8988T (cell line): Measurements from ENCODE around the gene PLSCR3.

Source experiments
- DNase-seq: peaks from one replicate; pipeline ENCODE4 v3.0.0; 2011

The PLSCR3 gene

DNA sequence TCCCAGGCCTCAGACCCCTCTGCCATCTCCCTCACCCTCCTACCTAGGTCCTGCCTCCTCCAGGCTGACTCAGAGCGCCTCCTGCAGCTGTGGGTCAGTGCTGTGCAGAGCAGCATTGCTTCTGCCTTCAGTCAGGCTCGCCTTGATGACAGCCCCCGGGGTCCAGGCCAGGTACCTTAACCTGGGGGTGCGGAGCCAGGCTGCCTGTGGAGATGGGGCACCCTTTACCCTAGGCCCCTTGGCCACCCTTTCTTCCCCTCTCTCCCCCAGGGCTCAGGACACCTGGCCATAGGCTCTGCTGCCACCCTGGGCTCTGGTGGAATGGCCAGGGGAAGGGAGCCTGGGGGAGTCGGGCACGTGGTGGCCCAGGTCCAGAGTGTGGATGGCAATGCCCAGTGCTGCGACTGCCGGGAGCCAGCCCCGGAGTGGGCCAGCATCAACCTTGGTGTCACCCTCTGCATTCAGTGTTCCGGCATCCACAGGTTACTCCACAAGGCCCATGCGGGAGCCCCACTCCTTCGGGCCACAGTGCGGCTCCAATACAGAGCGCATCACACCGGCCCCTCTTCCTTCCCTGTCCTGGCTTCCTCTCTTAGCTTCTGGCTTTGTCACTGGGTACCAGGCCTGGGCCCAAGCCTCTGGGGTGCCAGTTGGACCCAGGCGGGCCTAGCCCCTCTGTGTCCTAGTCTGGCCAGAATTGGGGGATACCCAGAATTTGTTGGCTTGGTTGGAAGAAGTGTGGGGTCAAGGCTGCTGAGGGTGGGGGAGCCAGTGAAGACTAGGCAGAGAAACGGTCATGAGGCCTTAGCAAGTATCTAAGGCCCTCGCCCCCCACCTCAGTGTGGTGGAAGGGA is 47.3 kb downstream of the PLSCR3 start:
- DNase-seq: no peak

GRCh38 chr17:7343250-7343649 is 51.1 kb downstream of the PLSCR3 start:
- DNase-seq: no peak

DNA sequence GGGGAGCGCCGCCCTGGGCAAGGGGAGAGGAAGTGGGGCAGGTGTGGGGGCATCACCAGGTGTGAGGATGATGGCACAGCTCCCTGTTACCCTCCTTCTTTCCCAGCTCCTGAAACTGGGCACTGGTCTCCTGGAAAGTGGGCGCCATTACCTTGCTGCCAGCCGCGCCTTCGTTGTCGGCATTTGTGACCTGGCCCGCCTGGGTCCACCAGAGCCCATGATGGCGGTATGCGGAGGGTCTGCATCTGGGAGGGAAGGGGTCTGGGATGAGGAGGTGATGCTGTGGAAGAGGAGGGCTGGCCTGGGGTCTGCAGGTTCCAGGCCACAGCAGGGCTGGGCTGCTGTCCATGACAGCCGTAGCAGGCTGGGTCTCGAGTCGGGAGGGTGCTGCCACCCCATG is 52.5 kb downstream of the PLSCR3 start:
- no peak for DNase-seq

GRCh38 chr17:7340179-7340578 is 54.1 kb downstream of the PLSCR3 start:
- DNase-seq: no peak
